GM20431 (cell line): ENCODE measurements around the gene FSD1.

Experiments used
- in situ Hi-C: fragments of 300-500 bp; cut with MseI, MboI; formaldehyde crosslinking; loops from one replicate; pipeline ENCODE4 v1.15.0; 2020; ENCODE audit warnings: low sequenced_read_pairs; ENCODE audit not compliant: unreplicated experiment

The FSD1 gene

DNA sequence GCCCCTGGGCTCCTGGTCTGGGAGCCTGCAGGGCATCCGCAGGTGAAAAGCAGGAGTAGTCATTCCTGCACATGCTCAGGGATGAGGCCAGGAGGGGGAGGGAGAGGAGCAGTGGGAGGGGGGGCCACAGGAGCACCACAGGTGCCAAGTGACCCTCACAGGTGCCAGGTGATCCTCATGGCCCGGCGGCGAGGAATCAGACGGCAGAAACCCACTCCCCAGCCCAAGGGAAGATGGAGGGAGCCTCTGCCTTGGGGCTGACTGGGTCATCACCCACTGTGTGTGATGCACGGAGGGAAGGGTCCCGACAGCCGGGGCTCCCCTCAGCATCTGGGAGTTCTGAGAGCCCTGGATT, 68.6 kb downstream of the FSD1 start:
- in situ Hi-C loops, result no loop called here
